GM18505 (cell line): Measurements from ENCODE around the gene NAP1L3.
A peak's percentile ranks its signal among the peaks of the same experiment; 100 is the strongest.

ENCODE experiments used
- ATAC-seq: cut with Tn5 transposase; IDR thresholded peaks from one replicate; pipeline ENCODE4 v1.9.1; 2021; ENCODE audit not compliant: unreplicated experiment
- POLR2A ChIP-seq: IDR thresholded peaks from 4 replicates; pipeline ENCODE4 v1.6.1; 2011; ENCODE audit warnings: borderline replicate concordance; ENCODE audit not compliant: insufficient read depth, insufficient read length; ENCODE audit errors: extremely low read depth

The NAP1L3 gene

GRCh38 chrX:93673056-93673868, at the start of gene NAP1L3:
NAP1L3 (minus strand) TSS chrX:93673578; CDS start chrX:93673304, 274 bp downstream.
- TF ChIP-seq POLR2A: no peak

GRCh38 chrX:93711076-93711475, 37.7 kb upstream of the NAP1L3 start:
- no peak for TF ChIP-seq POLR2A

More at GRCh38 chrX:93673056-93673868, at the start of gene NAP1L3:
- ATAC-seq: peak; percentile 77

GRCh38 chrX:93703701-93704100, 30.3 kb upstream of the NAP1L3 start:
- no peak for TF ChIP-seq POLR2A
- ATAC-seq: no peak

More at GRCh38 chrX:93711076-93711475, 37.7 kb upstream of the NAP1L3 start:
- ATAC-seq: no peak

GRCh38 chrX:93695981-93696380, 22.6 kb upstream of the NAP1L3 start:
- TF ChIP-seq POLR2A: no peak
- no peak for ATAC-seq

GRCh38 chrX:93673869-93674271, 492 bp upstream of the NAP1L3 start, which contains the start of gene FAM133A:
FAM133A (plus strand) TSS chrX:93674206; CDS start chrX:93709420, 35,214 bp downstream.
- no peak for TF ChIP-seq POLR2A
- ATAC-seq: no peak

- TF ChIP-seq POLR2A: no peak
Measured at GRCh38 chrX:93660575-93660974, 12.8 kb downstream of the NAP1L3 start.

GRCh38 chrX:93649381-93649780, 24.0 kb downstream of the NAP1L3 start:
- no peak for TF ChIP-seq POLR2A
- ATAC-seq: no peak

More at GRCh38 chrX:93660575-93660974, 12.8 kb downstream of the NAP1L3 start:
- no peak for ATAC-seq

- no peak for ATAC-seq
- no peak for TF ChIP-seq POLR2A
Measured at GRCh38 chrX:93637591-93637990, 35.8 kb downstream of the NAP1L3 start.
